ENCODE measurements around the gene ZFYVE9. TPM values are rescaled to one million over a fixed set of nuclear protein-coding genes. Genes with fewer than 3 reads are reported as not detected.
"Not testable (repeated sequence)": the region's sequence is repeated elsewhere in the genome, so short reads cannot be mapped to it uniquely, and the experiment has no call there.

The ZFYVE9 gene
- total RNA-seq, 1 experiment from 2014 or later: 19.6 TPM

- H3K27ac Mint-ChIP-seq: no peak overlapping the region
- H3K27me3 Mint-ChIP-seq (ENCODE audit: low read depth): no peaks in the 10 kb centered on the region; the same call in 1 of the 2 replicates
- peaks cover 41% of the 10 kb centered on the region for H3K36me3 Mint-ChIP-seq
- H3K9me3 Mint-ChIP-seq: peaks cover 38% of the 10 kb centered on the region
- no peak overlapping the region for H3K4me3 Mint-ChIP-seq
- TF ChIP-seq NFATC4 (CRISPR knock-in tag; IDR thresholded peaks at IDR 0.05) (no peak), AFF4 (CRISPR knock-in tag; IDR thresholded peaks at IDR 0.05; ENCODE audit: borderline replicate concordance) (no peak), E2F5 (CRISPR knock-in tag; IDR thresholded peaks at IDR 0.05) (no peak), MXD4 (CRISPR knock-in tag; IDR thresholded peaks at IDR 0.05; ENCODE audit: borderline replicate concordance) (no peak), FOXP4 (CRISPR knock-in tag; IDR thresholded peaks at IDR 0.05) (no peak), MAX (CRISPR knock-in tag; IDR thresholded peaks at IDR 0.05) (no peak), SMAD3 (CRISPR knock-in tag; IDR thresholded peaks at IDR 0.05; ENCODE audit: borderline replicate concordance) (no peak), ETV6 (CRISPR knock-in tag; IDR thresholded peaks at IDR 0.05) (no peak), ZNF232 (CRISPR knock-in tag; IDR thresholded peaks at IDR 0.05) (no peak), NR2C2 (CRISPR knock-in tag; IDR thresholded peaks at IDR 0.05) (no peak), TP53 (CRISPR knock-in tag; IDR thresholded peaks at IDR 0.05) (no peak), ZNF219 (CRISPR knock-in tag; IDR thresholded peaks at IDR 0.05; ENCODE audit: borderline replicate concordance) (no peak), NR3C1 (CRISPR knock-in tag; conservative IDR thresholded peaks at IDR 0.05; ENCODE audit: low read depth) (no peak)
- DNase-seq (ENCODE audit: low spot score) (no peak), ATAC-seq (no peak)
- H3K4me1 Mint-ChIP-seq: no peaks in the 10 kb centered on the region
- CTCF ChIA-PET: no interaction called here
- POLR2A ChIA-PET: interaction anchor here (0.6 kb wide), 1 partner anchor 64 kb away, joined by 6 read pairs; no protein-coding TSS in a partner anchor
Measured at GRCh38 chr1:52180176-52180575, 38.3 kb downstream of the ZFYVE9 start.

GRCh38 chr1:52181759-52182158, 39.9 kb downstream of the ZFYVE9 start:
- H3K4me3 Mint-ChIP-seq; POLR2A ChIA-PET; H3K27ac Mint-ChIP-seq; ATAC-seq; CTCF ChIA-PET; H3K27me3 Mint-ChIP-seq (ENCODE audit: low read depth); DNase-seq (ENCODE audit: low spot score); H3K4me1 Mint-ChIP-seq: not testable (repeated sequence)
- peaks cover 35% of the 10 kb centered on the region for H3K9me3 Mint-ChIP-seq
- peaks cover 31% of the 10 kb centered on the region for H3K36me3 Mint-ChIP-seq

GRCh38 chr1:52182328-52182727, 40.4 kb downstream of the ZFYVE9 start:
- H3K27me3 Mint-ChIP-seq (ENCODE audit: low read depth); CTCF ChIA-PET; H3K4me1 Mint-ChIP-seq; DNase-seq (ENCODE audit: low spot score); H3K27ac Mint-ChIP-seq; ATAC-seq; POLR2A ChIA-PET; H3K4me3 Mint-ChIP-seq: not testable (repeated sequence)
- Mint-ChIP-seq H3K36me3 (peaks cover 25% of the 10 kb centered on the region), H3K9me3 (peaks cover 33% of the 10 kb centered on the region)

Data from WTC11 (cell line).